Activated CD4-positive, alpha-beta T cell treated with anti-CD3 and anti-CD28 coated beads, Interleukin-2, amount 50 U/mL, for 1 hour (primary cell): Measurements from ENCODE around the gene PARD3B.

ENCODE experiments used
- DNase-seq: peaks from one replicate; pipeline ENCODE4 v3.0.0-alpha.2; 2020

PARD3B gene

DNA sequence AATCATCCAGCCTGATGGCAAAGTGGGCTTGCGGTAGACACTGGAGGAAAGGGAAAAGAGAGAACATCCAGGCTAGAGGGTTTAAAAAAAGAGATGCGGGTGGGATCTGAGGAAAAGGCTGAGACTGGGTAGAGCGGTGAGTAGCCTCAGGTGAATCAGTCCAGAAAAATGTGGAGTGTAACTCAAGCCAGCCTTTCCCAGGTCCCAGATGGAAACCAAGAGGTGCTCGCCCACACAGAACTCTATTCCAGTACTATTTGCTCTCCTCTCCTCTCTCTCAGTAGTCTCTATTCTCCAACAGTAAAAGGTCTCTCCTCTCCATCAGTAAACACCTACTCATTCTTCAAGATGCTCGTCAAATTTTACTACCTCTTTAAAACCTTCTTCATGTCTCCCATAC lies 1098.7 kb downstream of the PARD3B start:
- DNase-seq = no peak

DNA sequence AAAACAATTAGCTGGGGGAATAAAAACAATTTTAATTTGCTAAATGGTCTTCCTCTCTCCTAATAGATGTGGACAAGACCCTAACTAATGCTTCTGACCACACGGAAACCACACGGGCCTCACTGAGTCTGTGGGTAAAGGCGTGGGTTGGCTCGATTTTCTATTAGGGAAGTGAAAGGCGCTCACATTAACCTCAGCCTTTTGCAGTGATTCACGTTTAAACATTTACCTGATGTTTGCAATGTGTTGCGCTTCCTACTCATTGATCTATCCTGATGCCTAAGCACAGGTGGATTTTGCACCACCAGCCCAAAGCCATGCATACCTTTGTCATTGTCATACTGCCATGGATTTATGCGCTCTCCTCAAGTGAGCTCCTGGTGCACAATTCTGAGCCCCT lies 1101.4 kb downstream of the PARD3B start:
- DNase-seq = no peak

DNA sequence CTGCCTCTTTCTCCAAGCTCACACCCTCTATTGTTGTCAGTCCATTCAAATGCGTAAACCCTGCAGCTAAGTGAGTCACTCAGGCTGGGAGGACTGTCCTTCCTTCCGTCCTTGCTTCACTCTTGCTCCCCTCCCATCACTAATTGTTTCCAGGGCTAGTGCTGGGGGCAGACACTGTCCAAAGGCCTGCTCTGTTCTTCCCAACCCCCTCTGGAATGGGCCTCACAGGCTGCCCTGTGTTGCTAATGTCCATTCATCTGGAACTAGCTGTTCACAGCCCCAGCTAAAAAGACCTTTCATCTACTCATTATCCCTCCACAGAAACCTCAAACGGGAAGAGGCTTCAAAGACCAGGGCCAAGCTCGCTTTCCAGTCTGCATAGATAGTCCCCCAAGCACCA lies 1105.2 kb downstream of the PARD3B start:
- no peak for DNase-seq

DNA sequence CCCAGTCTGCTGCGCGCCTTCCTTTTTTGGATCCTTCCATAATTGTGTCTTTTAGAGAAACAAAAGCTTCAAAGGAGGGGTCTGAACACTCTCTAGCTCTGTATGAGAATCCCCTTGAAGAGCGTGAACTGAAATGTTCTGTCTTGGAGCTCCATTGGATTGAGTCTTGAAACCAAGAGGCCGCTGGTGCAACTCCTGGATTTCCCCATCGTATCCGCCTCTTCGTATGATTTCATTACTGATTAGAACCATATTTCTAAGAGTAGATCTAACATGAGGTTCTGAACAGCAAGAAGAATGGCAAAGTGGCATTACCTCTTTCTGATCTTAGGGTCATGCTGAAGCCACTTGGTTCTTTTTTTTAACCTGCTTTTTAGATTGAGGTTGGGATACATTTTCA lies 1105.7 kb downstream of the PARD3B start:
- no peak for DNase-seq

DNA sequence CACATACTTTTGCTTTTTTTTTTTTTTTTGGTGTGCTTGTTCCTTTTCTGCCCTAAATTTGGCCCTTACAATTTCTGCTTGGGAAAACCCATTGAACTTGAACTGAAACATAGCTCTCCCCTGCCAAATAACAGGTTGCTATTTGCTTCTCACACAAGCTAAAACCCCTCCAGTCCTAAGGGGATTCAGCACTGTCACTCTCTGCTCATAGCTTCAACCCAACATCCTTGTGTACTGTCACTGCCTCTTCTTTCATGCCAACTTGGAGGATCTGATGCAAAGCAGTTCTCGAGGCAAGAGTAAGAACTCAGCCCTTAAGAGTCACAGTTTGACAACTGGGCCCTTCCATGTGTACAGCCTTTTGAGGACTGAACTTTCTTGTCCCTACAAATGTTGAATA lies 1106.4 kb downstream of the PARD3B start:
- no peak for DNase-seq

DNA sequence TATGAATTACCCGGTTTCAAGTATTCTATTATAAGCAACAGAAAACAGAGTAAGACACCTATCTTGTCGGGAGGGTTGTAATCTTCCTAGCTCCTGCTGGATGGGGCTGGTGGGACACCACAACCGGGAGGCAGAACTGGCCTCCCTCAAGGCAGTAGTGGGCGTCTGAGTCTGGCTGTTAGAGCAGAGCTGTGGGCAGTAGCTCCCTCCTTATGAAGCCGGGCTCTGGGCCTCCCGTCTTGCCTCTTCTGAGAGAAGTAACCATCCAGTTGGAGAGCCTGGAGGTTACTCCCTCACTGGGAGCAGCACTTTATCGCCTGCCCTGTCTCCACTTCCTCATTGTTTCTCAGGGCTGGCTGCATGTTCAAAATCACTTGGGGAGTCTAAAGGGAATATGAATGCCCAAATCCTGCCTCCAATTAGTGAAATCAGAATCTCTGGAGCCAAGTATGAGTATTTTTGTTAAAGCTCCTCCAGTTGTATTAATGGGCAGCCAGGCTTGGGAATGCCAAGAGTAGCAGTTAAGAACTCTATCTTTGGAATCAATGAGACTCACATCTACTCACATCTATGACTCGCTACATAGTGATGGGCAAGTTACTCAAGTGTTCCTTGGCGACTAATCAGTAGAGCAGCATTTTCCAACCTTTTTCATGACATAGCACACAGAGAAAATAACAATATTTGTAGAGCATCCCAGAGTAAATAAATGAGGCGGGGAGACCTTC lies 1109.8 kb downstream of the PARD3B start:
- no peak for DNase-seq

DNA sequence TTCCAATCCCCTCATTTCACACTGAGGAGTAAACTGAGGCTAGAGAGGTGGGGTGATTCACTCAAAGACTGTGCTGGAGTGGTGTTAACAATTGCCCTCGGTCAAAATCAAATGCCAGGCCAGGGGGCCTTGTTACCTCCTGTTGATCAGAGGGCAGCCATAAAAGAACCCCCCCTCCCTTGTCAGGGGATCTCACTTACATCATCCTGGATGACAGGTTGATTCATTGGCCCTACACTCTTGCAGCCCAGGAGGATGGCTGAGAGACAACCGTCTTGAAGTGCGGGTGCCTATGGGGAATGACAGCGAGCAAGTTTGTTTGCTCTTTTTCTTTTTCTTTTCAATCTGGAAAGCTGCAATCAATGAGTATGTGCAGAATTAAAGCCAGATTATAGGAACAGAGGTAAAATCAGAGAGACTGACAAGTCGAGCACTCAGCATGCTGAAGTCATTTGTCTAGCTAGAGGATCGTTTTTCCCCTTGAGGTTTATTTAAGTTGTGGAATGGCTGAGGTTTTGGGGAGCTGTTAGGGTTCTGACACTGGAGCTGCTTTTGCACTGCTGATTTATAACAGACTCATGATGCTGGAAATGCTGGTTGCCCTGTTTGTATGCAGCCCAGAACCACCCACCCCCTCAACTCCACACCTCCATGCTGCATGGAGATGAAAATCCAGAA lies 1110.6 kb downstream of the PARD3B start:
- no peak for DNase-seq

DNA sequence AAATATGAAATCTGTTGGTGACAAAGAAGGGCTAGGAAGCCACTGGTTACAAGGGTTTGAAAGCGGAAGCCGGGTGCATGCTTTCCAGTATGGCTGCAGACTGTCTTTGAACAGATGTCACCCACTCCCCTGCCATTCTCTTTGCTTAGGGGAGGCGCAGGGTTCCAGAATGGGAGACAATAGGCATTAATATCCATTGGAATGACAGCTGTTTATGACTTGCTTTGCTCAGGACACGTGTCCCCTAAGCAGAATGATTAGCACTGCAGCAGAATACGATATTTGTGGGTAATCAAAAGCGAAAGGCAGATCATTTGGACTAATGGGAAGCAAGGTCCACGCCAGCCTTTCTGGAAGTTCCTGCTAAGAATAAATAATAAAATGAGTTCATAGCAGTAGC lies 1111.2 kb downstream of the PARD3B start:
- DNase-seq = no peak

DNA sequence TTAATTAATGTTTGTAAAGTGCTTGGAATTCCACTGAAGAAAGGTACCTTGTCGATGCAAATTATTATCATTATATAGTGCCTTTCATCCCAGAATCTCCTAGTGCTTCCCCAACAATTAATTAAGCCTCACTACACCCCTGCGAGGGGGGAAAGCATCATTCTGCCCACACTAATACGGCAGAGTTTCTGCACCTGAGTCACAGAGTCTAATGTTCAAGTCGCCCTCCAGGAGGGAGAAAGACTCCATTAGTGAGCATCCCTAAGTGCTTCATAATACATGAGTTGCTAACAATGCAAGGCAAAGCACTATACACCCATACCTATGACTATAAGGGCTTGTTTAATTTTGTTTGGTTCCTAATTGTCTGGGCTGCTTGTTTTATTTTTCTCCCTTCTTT lies 1111.7 kb downstream of the PARD3B start:
- DNase-seq = no peak

DNA sequence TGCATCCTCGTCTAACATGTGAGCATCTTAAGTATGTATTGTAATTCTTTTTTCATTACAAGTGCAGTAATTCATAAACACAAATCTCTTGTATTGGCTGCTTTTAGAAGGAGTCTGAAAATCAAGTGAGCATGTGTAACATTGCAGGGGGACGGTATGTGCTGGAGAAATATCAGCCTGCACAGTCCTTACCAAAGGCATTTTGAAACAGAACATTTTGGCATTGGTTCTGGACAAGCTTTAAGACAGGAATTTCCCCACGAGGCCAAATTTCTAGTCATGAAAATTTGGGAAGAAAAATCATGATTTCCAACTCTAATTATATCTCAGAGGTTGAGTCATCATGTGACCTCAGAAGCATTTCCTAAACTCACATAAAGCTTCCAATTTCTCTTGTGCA lies 1112.3 kb downstream of the PARD3B start:
- no peak for DNase-seq

DNA sequence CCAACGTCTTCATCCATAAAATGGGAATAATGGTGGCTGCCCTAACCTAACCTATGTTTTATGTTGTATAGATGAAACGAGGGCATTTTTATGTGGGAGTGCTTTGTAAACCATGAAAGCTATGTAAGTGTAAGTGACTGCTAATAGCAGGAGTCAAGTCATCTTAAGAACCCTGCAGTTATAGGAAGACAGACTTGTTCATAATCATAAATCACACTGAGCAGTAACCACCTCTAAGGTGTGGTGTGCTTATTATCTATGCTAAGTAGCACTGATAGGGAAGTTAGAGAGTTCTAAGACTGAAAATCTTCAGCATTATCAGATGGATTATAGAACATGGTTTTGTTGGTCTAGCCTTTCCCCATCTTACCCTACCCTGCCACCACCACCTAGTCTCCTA lies 1112.8 kb downstream of the PARD3B start:
- DNase-seq = no peak

DNA sequence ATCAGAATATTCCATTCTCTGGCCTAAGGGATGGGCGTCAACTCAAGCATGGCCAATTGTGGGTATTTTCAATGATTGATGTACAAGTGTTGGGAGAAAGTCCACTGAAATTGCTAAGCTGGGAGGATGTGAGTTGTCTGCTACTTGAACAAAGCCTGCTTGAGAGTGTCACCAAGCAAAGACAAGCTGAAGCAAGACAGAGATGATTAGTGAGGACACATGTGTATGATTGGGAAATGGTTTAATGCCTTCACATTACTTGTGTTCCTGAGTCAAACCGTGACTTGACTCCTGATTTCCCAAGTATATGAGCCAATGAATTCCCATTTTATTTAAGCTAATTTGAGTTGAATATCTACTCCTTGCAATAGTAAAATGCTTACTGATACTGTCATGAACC lies 1113.3 kb downstream of the PARD3B start:
- no peak for DNase-seq

DNA sequence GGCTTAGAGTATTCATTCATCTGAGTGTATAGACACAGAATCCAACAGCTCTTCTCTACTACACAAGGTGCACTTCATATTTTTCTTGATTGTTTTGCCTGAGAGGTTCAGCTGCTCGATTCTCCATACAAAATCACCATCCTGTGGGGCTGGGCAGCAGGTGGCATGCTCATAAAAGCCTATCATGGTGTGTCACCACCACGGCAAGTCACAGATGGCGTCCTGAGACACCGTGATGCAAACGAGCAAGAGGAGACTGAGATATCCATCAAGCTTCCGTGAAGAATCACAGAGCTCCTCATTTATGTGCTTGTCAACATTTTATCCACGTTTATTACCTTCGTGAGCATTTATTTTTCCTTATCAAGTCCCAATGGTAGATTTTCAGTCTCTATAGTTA lies 1114.6 kb downstream of the PARD3B start:
- no peak for DNase-seq

DNA sequence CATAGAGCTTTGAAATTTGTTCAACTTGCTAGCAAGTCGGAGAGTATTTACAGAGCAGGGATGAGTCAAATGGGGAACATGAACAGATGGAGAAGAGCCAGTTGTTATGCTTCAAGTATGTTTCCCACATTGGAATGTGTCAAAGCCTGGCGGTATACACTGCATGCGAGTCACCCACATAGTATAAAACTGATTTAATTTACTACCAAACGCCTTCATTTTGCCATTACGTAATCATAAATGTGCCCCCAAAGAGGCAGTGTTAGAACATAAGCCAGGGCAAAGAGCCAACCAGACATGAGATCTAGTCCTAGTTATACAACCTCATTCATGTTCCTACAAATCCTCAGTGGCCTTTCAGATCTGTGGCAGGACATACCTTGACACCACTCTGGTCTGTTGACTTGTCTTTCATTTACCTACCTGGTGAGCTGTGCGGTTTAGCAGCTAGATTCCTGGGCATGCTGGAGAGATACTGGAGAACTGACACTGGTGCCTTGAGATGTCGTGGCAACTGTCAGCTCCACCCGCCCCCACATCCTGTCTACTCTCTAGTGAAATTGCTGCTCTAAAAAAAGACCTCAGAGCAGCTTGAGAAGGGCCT lies 1115.3 kb downstream of the PARD3B start:
- DNase-seq = no peak

DNA sequence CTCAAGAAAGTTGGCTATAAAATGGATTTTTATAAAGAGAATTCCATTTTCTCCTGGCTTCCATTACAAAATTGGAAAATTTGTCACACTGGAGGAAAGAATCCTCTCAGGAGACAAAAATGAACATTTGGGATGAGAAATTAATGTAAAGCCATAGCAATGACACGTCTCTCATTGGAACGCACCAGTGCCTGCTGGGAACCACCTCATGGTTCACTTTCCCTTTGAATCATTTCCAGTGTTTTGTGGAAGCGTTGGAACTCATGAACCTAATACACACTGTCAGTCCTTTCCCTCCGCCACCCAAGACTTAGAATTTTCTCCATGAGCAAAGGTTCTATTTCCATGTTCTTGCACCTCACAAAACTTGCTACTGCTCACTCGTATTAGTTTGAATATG lies 1116.0 kb downstream of the PARD3B start:
- no peak for DNase-seq

DNA sequence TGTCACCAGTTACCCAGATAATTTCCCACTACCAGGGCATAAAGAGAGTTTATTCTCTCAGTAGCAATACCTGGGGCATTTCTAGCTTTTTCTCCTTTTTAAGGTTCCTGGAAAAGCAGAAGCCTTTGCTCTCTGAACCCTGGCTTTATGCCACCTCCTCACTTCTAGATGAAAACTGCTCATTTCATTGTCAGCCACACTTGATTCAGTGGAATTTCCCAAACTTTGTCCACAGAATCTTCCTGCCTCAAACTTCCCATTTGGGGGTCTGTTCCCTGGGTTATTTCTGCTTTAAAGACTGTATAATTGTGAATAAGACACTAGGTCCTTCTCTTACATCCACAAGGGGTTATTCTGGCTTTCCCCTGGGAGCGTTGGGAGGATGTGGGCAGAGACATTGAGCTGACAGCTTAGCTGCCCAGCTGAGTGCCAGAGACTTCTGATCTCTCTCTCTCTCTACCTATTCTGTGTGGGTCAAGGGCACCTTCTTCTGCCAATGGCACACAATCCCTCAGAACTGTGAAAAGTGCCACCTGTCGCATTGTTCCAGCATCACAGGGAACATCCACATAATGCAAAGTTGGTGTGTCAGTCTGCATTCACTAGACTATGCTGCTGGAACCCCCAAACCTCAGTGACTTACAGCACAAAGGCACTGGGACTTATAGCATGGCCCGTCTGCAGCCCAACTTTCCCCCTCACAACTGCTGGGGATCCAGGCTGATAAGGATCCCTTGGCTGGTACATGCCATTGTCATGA lies 1117.1 kb downstream of the PARD3B start:
- no peak for DNase-seq

DNA sequence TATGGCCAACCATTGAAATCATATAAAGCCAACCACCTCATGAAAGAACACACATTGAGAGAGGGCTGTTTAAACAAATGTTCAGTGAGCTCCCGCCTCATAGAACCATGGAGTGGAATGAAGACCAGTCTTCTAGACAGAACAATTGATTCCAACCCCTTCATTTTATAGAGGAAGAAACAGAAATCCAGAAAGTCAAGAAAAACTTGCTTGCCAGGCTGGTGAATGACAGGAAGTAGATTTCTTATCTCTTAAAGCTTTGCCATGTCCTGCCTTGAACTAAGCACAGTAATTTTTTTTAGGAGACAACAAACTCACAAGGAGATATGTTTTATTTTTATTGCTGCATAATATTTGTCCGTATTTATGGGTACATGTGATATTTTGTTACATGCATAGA lies 1120.5 kb downstream of the PARD3B start:
- DNase-seq = no peak
